TTC549 (cell line): ENCODE data around the gene CETN1.

Experiments
- FAIRE-seq: peaks from 2 replicates; lab custom pipeline; 2012; peaks lifted over from hg19 to GRCh38; lab: Jason Lieb, UNC

The CETN1 gene

DNA sequence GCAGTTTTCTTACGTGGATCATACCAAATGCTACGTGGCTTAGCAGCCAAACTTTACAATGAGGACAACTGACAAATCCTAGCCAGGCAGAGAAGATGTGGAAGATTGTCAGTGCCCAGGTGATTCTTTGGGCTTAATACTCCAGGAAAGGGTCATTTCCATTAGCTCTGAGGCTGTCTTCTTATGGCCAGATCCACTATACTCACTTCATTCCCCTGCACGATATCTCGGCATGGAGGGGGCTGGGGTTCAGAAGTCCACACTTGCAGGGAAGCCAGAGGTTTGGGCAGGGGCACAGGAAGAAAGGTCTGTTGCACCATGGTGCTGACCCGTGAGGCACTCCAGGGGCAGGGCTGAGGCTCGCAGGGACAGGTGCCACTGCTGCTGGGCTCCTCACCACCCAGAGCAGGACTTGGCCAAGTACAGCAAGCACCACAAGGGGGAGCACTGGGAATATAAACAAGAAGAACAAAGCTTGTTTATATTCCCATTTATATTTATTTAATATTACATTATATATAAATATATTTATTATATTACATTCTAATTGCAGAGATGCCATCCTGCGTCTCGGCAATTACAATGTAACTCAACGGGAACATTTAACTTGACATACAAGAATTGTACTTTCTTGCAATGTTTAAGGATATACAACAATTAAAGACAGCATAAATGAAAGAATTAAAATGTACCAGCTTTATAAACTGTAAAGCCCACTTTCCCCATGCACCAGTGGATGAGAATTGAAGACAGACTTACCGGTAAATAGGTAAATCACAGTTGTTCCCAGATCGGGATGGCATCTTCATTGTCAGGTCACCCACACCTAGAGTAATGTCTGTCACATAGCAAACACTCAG, 43.8 kb downstream of the CETN1 start:
- FAIRE-seq = peak; percentile 61

DNA sequence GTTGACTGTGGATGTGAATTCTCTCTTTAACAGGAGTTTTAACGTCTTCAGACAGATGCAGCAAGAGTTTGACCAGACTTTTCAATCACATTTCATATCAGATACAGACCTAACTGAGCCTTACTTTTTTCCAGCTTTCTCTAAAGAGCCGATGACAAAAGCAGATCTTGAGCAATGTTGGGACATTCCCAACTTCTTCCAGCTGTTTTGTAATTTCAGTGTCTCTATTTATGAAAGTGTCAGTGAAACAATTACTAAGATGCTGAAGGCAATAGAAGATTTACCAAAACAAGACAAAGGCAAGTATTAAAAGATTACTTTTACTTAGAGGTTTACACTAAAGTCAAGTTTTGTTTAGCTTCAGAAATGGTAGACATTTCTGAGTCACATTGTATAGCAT, 47.1 kb downstream of the CETN1 start:
- FAIRE-seq = no peak

DNA sequence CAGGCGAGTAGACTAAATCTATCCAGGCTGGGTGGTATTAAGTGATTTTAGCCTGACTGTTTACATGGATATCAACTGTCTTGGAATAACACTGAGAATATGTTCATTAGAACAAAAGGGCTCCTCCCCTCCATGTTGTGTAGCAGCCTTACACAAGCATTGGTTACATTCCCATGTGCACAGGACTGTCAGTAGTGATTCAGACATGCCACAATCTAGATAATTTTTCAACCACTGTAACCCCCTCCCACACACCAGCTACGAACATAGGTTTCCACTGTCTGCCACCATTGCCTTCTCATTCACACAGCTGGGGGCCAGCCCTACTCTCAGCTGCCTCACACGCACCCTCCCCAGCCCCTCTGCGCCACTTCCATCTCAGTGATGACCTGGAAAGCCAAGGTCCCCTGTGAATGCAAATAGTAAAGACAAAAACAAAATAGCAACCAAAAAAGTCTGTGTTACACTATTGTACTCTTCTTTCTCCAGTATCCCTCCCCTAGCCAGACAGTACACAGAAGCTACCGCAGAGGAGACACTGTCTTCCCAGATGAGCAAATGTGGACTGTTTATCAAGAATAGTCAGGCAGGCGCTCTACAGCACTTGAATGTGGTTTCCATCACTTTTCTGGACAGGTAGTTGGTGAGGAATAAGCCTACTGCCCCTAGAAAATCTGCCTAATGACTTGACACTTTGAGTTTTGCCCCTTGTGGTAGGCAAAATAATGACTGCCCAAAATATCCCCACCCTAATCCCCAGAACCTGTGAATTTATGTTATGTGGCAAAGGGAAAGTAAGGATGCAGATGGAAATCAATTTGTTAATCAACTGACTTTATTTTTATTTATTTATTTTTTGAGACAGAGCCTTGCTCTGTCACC, 49.3 kb downstream of the CETN1 start:
- FAIRE-seq = no peak

DNA sequence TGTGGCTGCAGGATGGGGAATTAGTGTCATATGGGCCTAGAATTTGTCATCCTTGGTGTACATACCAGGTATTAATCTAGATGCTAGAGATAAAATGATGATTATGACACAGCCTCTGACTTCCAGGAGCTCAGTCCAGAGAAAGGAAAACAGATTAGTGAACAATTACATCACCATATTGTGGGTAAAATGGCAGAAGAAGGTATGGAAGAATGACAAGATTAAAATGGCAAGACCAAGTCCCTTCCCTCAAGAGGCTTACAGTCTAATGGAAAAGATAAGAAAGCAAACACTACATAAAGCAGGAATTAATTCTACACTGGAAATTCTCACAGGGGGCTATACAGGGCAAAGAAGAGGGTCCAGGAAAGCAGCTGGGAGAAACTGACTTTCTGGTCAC, 51.4 kb downstream of the CETN1 start:
- no peak for FAIRE-seq
